Measurements from ENCODE around the gene NUMBL.

- TF ChIP-seq, protein P1, sequence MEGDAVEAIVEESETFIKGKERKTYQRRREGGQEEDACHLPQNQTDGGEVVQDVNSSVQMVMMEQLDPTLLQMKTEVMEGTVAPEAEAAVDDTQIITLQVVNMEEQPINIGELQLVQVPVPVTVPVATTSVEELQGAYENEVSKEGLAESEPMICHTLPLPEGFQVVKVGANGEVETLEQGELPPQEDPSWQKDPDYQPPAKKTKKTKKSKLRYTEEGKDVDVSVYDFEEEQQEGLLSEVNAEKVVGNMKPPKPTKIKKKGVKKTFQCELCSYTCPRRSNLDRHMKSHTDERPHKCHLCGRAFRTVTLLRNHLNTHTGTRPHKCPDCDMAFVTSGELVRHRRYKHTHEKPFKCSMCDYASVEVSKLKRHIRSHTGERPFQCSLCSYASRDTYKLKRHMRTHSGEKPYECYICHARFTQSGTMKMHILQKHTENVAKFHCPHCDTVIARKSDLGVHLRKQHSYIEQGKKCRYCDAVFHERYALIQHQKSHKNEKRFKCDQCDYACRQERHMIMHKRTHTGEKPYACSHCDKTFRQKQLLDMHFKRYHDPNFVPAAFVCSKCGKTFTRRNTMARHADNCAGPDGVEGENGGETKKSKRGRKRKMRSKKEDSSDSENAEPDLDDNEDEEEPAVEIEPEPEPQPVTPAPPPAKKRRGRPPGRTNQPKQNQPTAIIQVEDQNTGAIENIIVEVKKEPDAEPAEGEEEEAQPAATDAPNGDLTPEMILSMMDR (IDR thresholded peaks at IDR 0.05): no peak
- no peak for TF ChIP-seq POLR2AphosphoS5 (IDR thresholded peaks at IDR 0.05)
- TF ChIP-seq POLR2A (IDR thresholded peaks at IDR 0.05): no peak
Observed at GRCh38 chr19:40723661-40724254, 33.3 kb upstream of the NUMBL start.
